CD4-positive, alpha-beta T cell (primary cell): ENCODE results near the gene ATP5MK. TPM values are rescaled to one million over a fixed set of nuclear protein-coding genes. Genes with fewer than 3 reads are reported as not detected.

Experiments
- ATAC-seq: fragments of 200-7000 bp; cut with Tn5 transposase; one replicate; pipeline ENCODE4 v1.10.0; 2022; ENCODE audit warnings: mild to moderate bottlenecking; ENCODE audit not compliant: poor library complexity
- CTCF ChIA-PET: fragments of 350-600 bp; sonication (Branson Sonifier 250); formaldehyde crosslinking; loops from one replicate; lab custom pipeline; 2021; ENCODE audit warnings: antibody characterized with exemption, inconsistent platforms; lab: Charles Lee
- POLR2A ChIA-PET: fragments of 350-600 bp; sonication (Branson Sonifier 250); formaldehyde crosslinking; loops from one replicate; lab custom pipeline; 2021; ENCODE audit warnings: antibody characterized with exemption, inconsistent platforms; lab: Charles Lee
- DNase-seq, 14 experiments: peaks; one replicate each; pipeline ENCODE4 v3.0.0-alpha.2; 2013 to 2020; ENCODE audit warnings: mixed read lengths in 2 of 14
- H3K27ac ChIP-seq, 2 donors: one replicate each; pipeline versions ENCODE4 v1.5.1 to v1.7.0; 2013; ENCODE audit warnings: low read length in 2 of 2, low read depth in 1 of 2, mild to moderate bottlenecking in 1 of 2
- H3K27me3 ChIP-seq, 2 experiments: 1 replicate in 1 of 2; 2 replicates in 1 of 2; pipeline versions ENCODE4 v1.6.1 to v1.7.0; 2013; ENCODE audit warnings: low read length in 2 of 2, control low read depth in 1 of 2, mild to moderate bottlenecking in 1 of 2, moderate library complexity in 1 of 2; ENCODE audit not compliant: insufficient read depth in 2 of 2, control insufficient read depth in 1 of 2
- H3K36me3 ChIP-seq: one replicate; pipeline ENCODE4 v1.6.1; 2013; ENCODE audit warnings: low read length, control low read depth; ENCODE audit not compliant: insufficient read depth
- H3K4me1 ChIP-seq: one replicate; pipeline ENCODE4 v1.6.1; 2013; ENCODE audit warnings: low read length, control low read depth; ENCODE audit not compliant: insufficient read depth
- H3K4me3 ChIP-seq: one replicate; pipeline ENCODE4 v1.5.1; 2013; ENCODE audit warnings: mild to moderate bottlenecking, low read length, moderate library complexity
- H3K9me3 ChIP-seq, 2 experiments: 1 replicate in 1 of 2; 2 replicates in 1 of 2; pipeline versions ENCODE4 v1.6.1 to v1.7.0; 2013; ENCODE audit warnings: low read length in 2 of 2, mild to moderate bottlenecking in 2 of 2, control low read depth in 1 of 2, moderate library complexity in 1 of 2; ENCODE audit not compliant: control insufficient read depth in 1 of 2, insufficient read depth in 1 of 2
- H3K27ac Mint-ChIP-seq: one replicate; pipeline ENCODE4 v1.8.0; 2020; ENCODE audit warnings: mixed read lengths
- H3K27me3 Mint-ChIP-seq: one replicate; pipeline ENCODE4 v1.8.0; 2021; ENCODE audit warnings: mixed read lengths
- H3K36me3 Mint-ChIP-seq: one replicate; pipeline ENCODE4 v1.8.0; 2021; ENCODE audit warnings: low read depth, mixed read lengths
- H3K4me1 Mint-ChIP-seq: one replicate; pipeline ENCODE4 v1.8.0; 2021; ENCODE audit warnings: low read depth, mixed read lengths
- H3K4me3 Mint-ChIP-seq: one replicate; pipeline ENCODE4 v1.8.0; 2020; ENCODE audit warnings: mild to moderate bottlenecking, mixed read lengths
- H3K9me3 Mint-ChIP-seq: one replicate; pipeline ENCODE4 v1.8.0; 2020; ENCODE audit warnings: mixed read lengths
- CTCF ChIP-seq: fragments of 200-600 bp; IDR thresholded peaks from one replicate; pipeline ENCODE4 v1.8.0; 2022; ENCODE audit warnings: antibody characterized with exemption, mild to moderate bottlenecking
- intact Hi-C, 2 experiments: fragments of 100-400 bp; cut with DNase I in 1 of 2; cut with micrococcal nuclease in 1 of 2; formaldehyde crosslinking; loops; one replicate each; pipeline versions ENCODE4 v1.15.1 to v1.9.0; 2023 to 2025; cut with DNase I, micrococcal nuclease
- microRNA-seq: library from miRNA; unstranded; fragments of <30 nt; microRNA quantifications from one replicate; pipeline ENCODE4 v1.2.0, GENCODE V29; 2021; ENCODE audit warnings: borderline microRNAs expressed, borderline replicate concordance
- total RNA-seq, 174 experiments: library from RNA in 2 of 174; stranded (reverse) in 2 of 174; gene quantifications; one replicate each; pipeline ENCODE4 v1.2.3 and lab custom pipeline; 2021 to 2026

The ATP5MK gene
- total RNA-seq, 2 experiments from 2014 or later, result 107 to 111 TPM

- Histone ChIP-seq H3K9me3 (no peaks in the 10 kb centered on the region), H3K4me3 (peak within 1 kb of the TSS; percentile 77), H3K27me3 (no peaks in the 10 kb centered on the region), H3K27ac (peak within 1 kb of the TSS in 1 of 2 donors; percentile 14), H3K4me1 (peaks cover 22% of the 10 kb centered on the region), H3K36me3 (peaks cover 12% of the 10 kb centered on the region)
- Mint-ChIP-seq H3K27me3 (no peaks in the 10 kb centered on the region), H3K4me1 (peaks cover 11% of the 10 kb centered on the region), H3K4me3 (peak within 1 kb of the TSS; percentile 86), H3K9me3 (no peaks in the 10 kb centered on the region), H3K36me3 (peaks cover 27% of the 10 kb centered on the region), H3K27ac (peak within 1 kb of the TSS; percentile 61)
- peak; percentile 39 to 83 (median 60) for DNase-seq
- peak; percentile 86 for ATAC-seq
- ChIA-PET POLR2A (interaction anchor here (1.0 to 3.9 kb wide), 5 partner anchors 18 to 433 kb away, joined by 3 to 28 read pairs (median 4); partner anchors contain the start of genes ATP5MK, CNNM2, PDCD11 and TAF5), CTCF (no interaction called here)
- TF ChIP-seq CTCF, result no peak
- intact Hi-C loops, result loop anchor here (1.0 to 2.0 kb wide), 2 partner anchors 16 to 18 kb away; partner anchors contain the start of gene TAF5 (in 1 of the 2)
Observed at GRCh38 chr10:103350517-103351260, 45.6 kb downstream of the ATP5MK start, which contains the start of gene PCGF6. Gene PCGF6 (minus strand): TSS chr10:103351140. CDS start chr10:103351066, 74 bp downstream.

- peak overlapping the region; percentile 86 for H3K4me3 Mint-ChIP-seq
- ChIA-PET POLR2A (interaction anchor here (1.0 to 3.9 kb wide), 4 partner anchors 18 to 432 kb away, joined by 3 to 28 read pairs (median 5); partner anchors contain the start of genes ATP5MK, CNNM2, PDCD11 and TAF5), CTCF (no interaction called here)
- DNase-seq (no peak), ATAC-seq (no peak)
- H3K9me3 Mint-ChIP-seq, result no peaks in the 10 kb centered on the region
- H3K36me3 ChIP-seq, result peaks cover 17% of the 10 kb centered on the region
- no peaks in the 10 kb centered on the region for H3K27me3 ChIP-seq
- H3K36me3 Mint-ChIP-seq, result peaks cover 29% of the 10 kb centered on the region
- no peaks in the 10 kb centered on the region for H3K9me3 ChIP-seq
- H3K4me1 ChIP-seq, result peaks cover 22% of the 10 kb centered on the region
- intact Hi-C loops, result loop anchor here in 1 of 2 experiments (2.0 kb wide), 1 partner anchor 17 kb away; the partner anchor contains the start of gene TAF5
- peak overlapping the region; percentile 61 for H3K27ac Mint-ChIP-seq
- no peak overlapping the region for H3K27ac ChIP-seq
- H3K4me3 ChIP-seq, result peak overlapping the region; percentile 77
- no peaks in the 10 kb centered on the region for H3K27me3 Mint-ChIP-seq
- H3K4me1 Mint-ChIP-seq, result peaks cover 11% of the 10 kb centered on the region
- no peak for TF ChIP-seq CTCF
Observed at GRCh38 chr10:103350175-103350516, 46.1 kb downstream of the ATP5MK start.

Small RNA genes within 50 kb of the gene (microRNA-seq; reads per million reads assigned to microRNA genes)
- gene MIR1307, result 454 reads per million, percentile 79 among the genes with 10 or more reads in this experiment

Other genes starting within 250 kb of the ATP5MK start
- 10 to 100 TPM; 43.2 to 47.8 TPM for gene NT5C2, start 203.2 kb downstream of the ATP5MK start, total RNA-seq
- not detected for gene RPEL1, start 150.6 kb downstream of the ATP5MK start, total RNA-seq
- gene INA, start 119.3 kb downstream of the ATP5MK start, total RNA-seq, result not detected
- gene PCGF6, start 45.3 kb downstream of the ATP5MK start, total RNA-seq, result 1 to 10 TPM; 1.6 to 1.8 TPM
- 1 to 10 TPM; 3.8 to 4.0 TPM for gene TAF5, start 28.5 kb downstream of the ATP5MK start, total RNA-seq
- 10 to 100 TPM; 13.3 to 16.4 TPM for gene PDCD11, start 151 bp upstream of the ATP5MK start, total RNA-seq
- 1 to 10 TPM; 3.1 to 4.0 TPM for gene CALHM2, start 55.9 kb upstream of the ATP5MK start, total RNA-seq
- gene CALHM1, start 62.4 kb upstream of the ATP5MK start, total RNA-seq, result not detected
- gene CALHM3, start 82.8 kb upstream of the ATP5MK start, total RNA-seq, result not detected
- 1 to 10 TPM in 1 of 2 experiments, under 1 TPM in 1; 0.85 to 1.1 TPM for gene NEURL1, start 97.2 kb upstream of the ATP5MK start, total RNA-seq